ENCODE results near the gene CCDC85C.

GRCh38 chr14:99503848-99504453 lies 100.1 kb downstream of the CCDC85C start:
- TF ChIP-seq EZH2 (IDR thresholded peaks at IDR 0.05) = no peak
- no peak for TF ChIP-seq POLR2AphosphoS5 (IDR thresholded peaks at IDR 0.05; ENCODE audit: borderline replicate concordance, low read depth, low read length)
- TF ChIP-seq FOXP2 (optimal IDR thresholded peaks at IDR 0.05; ENCODE audit: control extremely low read depth, extremely low read length, insufficient read depth) = no peak

All from SK-N-MC (cell line).